Measurements from ENCODE around the gene EVC2. TPM values are rescaled to one million over a fixed set of nuclear protein-coding genes. Genes with fewer than 3 reads are reported as not detected.

EVC2 gene
- total and polyA plus RNA-seq, 2 donors: 1.7 to 2.2 TPM

GRCh38 chr4:5676763-5677162 lies 31.6 kb downstream of the EVC2 start:
- Histone ChIP-seq H3K9me3 (ENCODE audit: control insufficient read depth in 2 of 2, insufficient read depth in 1 of 2, low read length in 1 of 2) (no peaks in the 10 kb centered on the region), H3K27ac (ENCODE audit: low read depth in 1 of 2, low read length in 1 of 2) (no peak overlapping the region), H3K4me3 (ENCODE audit: low read length in 2 of 2) (no peak overlapping the region), H3K27me3 (ENCODE audit: control insufficient read depth in 2 of 2, insufficient read depth in 1 of 2, low read length in 1 of 2) (no peaks in the 10 kb centered on the region), H3K4me1 (ENCODE audit: control insufficient read depth in 2 of 2, insufficient read depth in 2 of 2, low read length in 2 of 2) (no peaks in the 10 kb centered on the region), H3K36me3 (ENCODE audit: control insufficient read depth in 2 of 2, insufficient read depth in 2 of 2, low read length in 1 of 2) (no peaks in the 10 kb centered on the region)
- DNase-seq (ENCODE audit: low read depth in 6 of 9, low spot score in 9 of 9): no peak
- 95% methylated on average over 8 of the region's 8 CpGs for WGBS

GRCh38 chr4:5666741-5667140 lies 41.6 kb downstream of the EVC2 start:
- no peak overlapping the region for H3K27ac ChIP-seq (ENCODE audit: low read depth in 1 of 2, low read length in 1 of 2)
- DNase-seq (ENCODE audit: low read depth in 6 of 9, low spot score in 9 of 9): no peak
- H3K4me3 ChIP-seq (ENCODE audit: low read length in 2 of 2): no peak overlapping the region
- H3K4me1 ChIP-seq (ENCODE audit: control insufficient read depth in 2 of 2, insufficient read depth in 2 of 2, low read length in 2 of 2): no peaks in the 10 kb centered on the region
- WGBS: 93% methylated on average over 1 of the region's 1 CpG
- no peaks in the 10 kb centered on the region for H3K27me3 ChIP-seq (ENCODE audit: control insufficient read depth in 2 of 2, insufficient read depth in 1 of 2, low read length in 1 of 2)
- no peaks in the 10 kb centered on the region for H3K36me3 ChIP-seq (ENCODE audit: control insufficient read depth in 2 of 2, insufficient read depth in 2 of 2, low read length in 1 of 2)
- H3K9me3 ChIP-seq (ENCODE audit: control insufficient read depth in 2 of 2, insufficient read depth in 1 of 2, low read length in 1 of 2): no peaks in the 10 kb centered on the region

GRCh38 chr4:5664778-5665177 lies 43.6 kb downstream of the EVC2 start:
- H3K4me1 ChIP-seq (ENCODE audit: control insufficient read depth in 2 of 2, insufficient read depth in 2 of 2, low read length in 2 of 2): no peaks in the 10 kb centered on the region
- DNase-seq (ENCODE audit: low read depth in 6 of 9, low spot score in 9 of 9): no peak
- H3K4me3 ChIP-seq (ENCODE audit: low read length in 2 of 2): no peak overlapping the region
- no peak overlapping the region for H3K27ac ChIP-seq (ENCODE audit: low read depth in 1 of 2, low read length in 1 of 2)
- no peaks in the 10 kb centered on the region for H3K27me3 ChIP-seq (ENCODE audit: control insufficient read depth in 2 of 2, insufficient read depth in 1 of 2, low read length in 1 of 2)
- H3K9me3 ChIP-seq (ENCODE audit: control insufficient read depth in 2 of 2, insufficient read depth in 1 of 2, low read length in 1 of 2): no peaks in the 10 kb centered on the region
- WGBS: 98% methylated on average over 12 of the region's 12 CpGs
- H3K36me3 ChIP-seq (ENCODE audit: control insufficient read depth in 2 of 2, insufficient read depth in 2 of 2, low read length in 1 of 2): no peaks in the 10 kb centered on the region

GRCh38 chr4:5662555-5662954 lies 45.8 kb downstream of the EVC2 start:
- Histone ChIP-seq H3K27ac (ENCODE audit: low read depth in 1 of 2, low read length in 1 of 2) (no peak overlapping the region), H3K4me1 (ENCODE audit: control insufficient read depth in 2 of 2, insufficient read depth in 2 of 2, low read length in 2 of 2) (no peaks in the 10 kb centered on the region), H3K9me3 (ENCODE audit: control insufficient read depth in 2 of 2, insufficient read depth in 1 of 2, low read length in 1 of 2) (no peaks in the 10 kb centered on the region), H3K36me3 (ENCODE audit: control insufficient read depth in 2 of 2, insufficient read depth in 2 of 2, low read length in 1 of 2) (no peaks in the 10 kb centered on the region), H3K4me3 (ENCODE audit: low read length in 2 of 2) (no peak overlapping the region), H3K27me3 (ENCODE audit: control insufficient read depth in 2 of 2, insufficient read depth in 1 of 2, low read length in 1 of 2) (no peaks in the 10 kb centered on the region)
- WGBS: 70% methylated on average over 1 of the region's 1 CpG
- no peak for DNase-seq (ENCODE audit: low read depth in 6 of 9, low spot score in 9 of 9)

GRCh38 chr4:5661237-5661636 lies 47.1 kb downstream of the EVC2 start:
- DNase-seq (ENCODE audit: low read depth in 6 of 9, low spot score in 9 of 9): no peak
- Histone ChIP-seq H3K4me1 (ENCODE audit: control insufficient read depth in 2 of 2, insufficient read depth in 2 of 2, low read length in 2 of 2) (no peaks in the 10 kb centered on the region), H3K4me3 (ENCODE audit: low read length in 2 of 2) (no peak overlapping the region), H3K36me3 (ENCODE audit: control insufficient read depth in 2 of 2, insufficient read depth in 2 of 2, low read length in 1 of 2) (no peaks in the 10 kb centered on the region), H3K27me3 (ENCODE audit: control insufficient read depth in 2 of 2, insufficient read depth in 1 of 2, low read length in 1 of 2) (no peaks in the 10 kb centered on the region), H3K9me3 (ENCODE audit: control insufficient read depth in 2 of 2, insufficient read depth in 1 of 2, low read length in 1 of 2) (no peaks in the 10 kb centered on the region), H3K27ac (ENCODE audit: low read depth in 1 of 2, low read length in 1 of 2) (no peak overlapping the region)
- WGBS: 89% methylated on average over 4 of the region's 4 CpGs

GRCh38 chr4:5660185-5660584 lies 48.2 kb downstream of the EVC2 start:
- Histone ChIP-seq H3K36me3 (ENCODE audit: control insufficient read depth in 2 of 2, insufficient read depth in 2 of 2, low read length in 1 of 2) (no peaks in the 10 kb centered on the region), H3K4me1 (ENCODE audit: control insufficient read depth in 2 of 2, insufficient read depth in 2 of 2, low read length in 2 of 2) (no peaks in the 10 kb centered on the region), H3K27ac (ENCODE audit: low read depth in 1 of 2, low read length in 1 of 2) (no peak overlapping the region), H3K27me3 (ENCODE audit: control insufficient read depth in 2 of 2, insufficient read depth in 1 of 2, low read length in 1 of 2) (no peaks in the 10 kb centered on the region), H3K9me3 (ENCODE audit: control insufficient read depth in 2 of 2, insufficient read depth in 1 of 2, low read length in 1 of 2) (no peaks in the 10 kb centered on the region), H3K4me3 (ENCODE audit: low read length in 2 of 2) (no peak overlapping the region)
- WGBS: 79% methylated on average over 1 of the region's 1 CpG
- DNase-seq (ENCODE audit: low read depth in 6 of 9, low spot score in 9 of 9): no peak

GRCh38 chr4:5658974-5659373 lies 49.4 kb downstream of the EVC2 start:
- Histone ChIP-seq H3K27ac (ENCODE audit: low read depth in 1 of 2, low read length in 1 of 2) (no peak overlapping the region), H3K9me3 (ENCODE audit: control insufficient read depth in 2 of 2, insufficient read depth in 1 of 2, low read length in 1 of 2) (no peaks in the 10 kb centered on the region), H3K4me3 (ENCODE audit: low read length in 2 of 2) (no peak overlapping the region), H3K4me1 (ENCODE audit: control insufficient read depth in 2 of 2, insufficient read depth in 2 of 2, low read length in 2 of 2) (no peaks in the 10 kb centered on the region), H3K27me3 (ENCODE audit: control insufficient read depth in 2 of 2, insufficient read depth in 1 of 2, low read length in 1 of 2) (no peaks in the 10 kb centered on the region), H3K36me3 (ENCODE audit: control insufficient read depth in 2 of 2, insufficient read depth in 2 of 2, low read length in 1 of 2) (no peaks in the 10 kb centered on the region)
- DNase-seq (ENCODE audit: low read depth in 6 of 9, low spot score in 9 of 9): no peak
- 94% methylated on average over 6 of the region's 6 CpGs for WGBS

- Histone ChIP-seq H3K27ac (ENCODE audit: low read depth in 1 of 2, low read length in 1 of 2) (no peak overlapping the region), H3K9me3 (ENCODE audit: control insufficient read depth in 2 of 2, insufficient read depth in 1 of 2, low read length in 1 of 2) (no peaks in the 10 kb centered on the region), H3K36me3 (ENCODE audit: control insufficient read depth in 2 of 2, insufficient read depth in 2 of 2, low read length in 1 of 2) (no peaks in the 10 kb centered on the region), H3K4me3 (ENCODE audit: low read length in 2 of 2) (no peak overlapping the region), H3K4me1 (ENCODE audit: control insufficient read depth in 2 of 2, insufficient read depth in 2 of 2, low read length in 2 of 2) (no peaks in the 10 kb centered on the region), H3K27me3 (ENCODE audit: control insufficient read depth in 2 of 2, insufficient read depth in 1 of 2, low read length in 1 of 2) (no peaks in the 10 kb centered on the region)
- WGBS: 90% methylated on average over 4 of the region's 4 CpGs
- no peak for DNase-seq (ENCODE audit: low read depth in 6 of 9, low spot score in 9 of 9)
Observed at GRCh38 chr4:5656415-5656814, 51.9 kb downstream of the EVC2 start.

GRCh38 chr4:5654791-5655190 lies 53.6 kb downstream of the EVC2 start:
- 94% methylated on average over 11 of the region's 11 CpGs for WGBS
- no peak overlapping the region for H3K27ac ChIP-seq (ENCODE audit: low read depth in 1 of 2, low read length in 1 of 2)

GRCh38 chr4:5651089-5651488 lies 57.3 kb downstream of the EVC2 start:
- H3K27ac ChIP-seq (ENCODE audit: low read depth in 1 of 2, low read length in 1 of 2): no peak overlapping the region
- H3K36me3 ChIP-seq (ENCODE audit: control insufficient read depth in 2 of 2, insufficient read depth in 2 of 2, low read length in 1 of 2): no peaks in the 10 kb centered on the region
- DNase-seq (ENCODE audit: low read depth in 6 of 9, low spot score in 9 of 9): no peak
- no peaks in the 10 kb centered on the region for H3K4me1 ChIP-seq (ENCODE audit: control insufficient read depth in 2 of 2, insufficient read depth in 2 of 2, low read length in 2 of 2)
- no peak overlapping the region for H3K4me3 ChIP-seq (ENCODE audit: low read length in 2 of 2)
- 89% methylated on average over 6 of the region's 6 CpGs for WGBS
- no peaks in the 10 kb centered on the region for H3K9me3 ChIP-seq (ENCODE audit: control insufficient read depth in 2 of 2, insufficient read depth in 1 of 2, low read length in 1 of 2)
- no peaks in the 10 kb centered on the region for H3K27me3 ChIP-seq (ENCODE audit: control insufficient read depth in 2 of 2, insufficient read depth in 1 of 2, low read length in 1 of 2)

More at GRCh38 chr4:5654791-5655190, 53.6 kb downstream of the EVC2 start:
- no peak overlapping the region for H3K4me3 ChIP-seq (ENCODE audit: low read length in 2 of 2)
- no peaks in the 10 kb centered on the region for H3K9me3 ChIP-seq (ENCODE audit: control insufficient read depth in 2 of 2, insufficient read depth in 1 of 2, low read length in 1 of 2)
- no peaks in the 10 kb centered on the region for H3K27me3 ChIP-seq (ENCODE audit: control insufficient read depth in 2 of 2, insufficient read depth in 1 of 2, low read length in 1 of 2)
- no peak for DNase-seq (ENCODE audit: low read depth in 6 of 9, low spot score in 9 of 9)
- no peaks in the 10 kb centered on the region for H3K36me3 ChIP-seq (ENCODE audit: control insufficient read depth in 2 of 2, insufficient read depth in 2 of 2, low read length in 1 of 2)
- H3K4me1 ChIP-seq (ENCODE audit: control insufficient read depth in 2 of 2, insufficient read depth in 2 of 2, low read length in 2 of 2): no peaks in the 10 kb centered on the region
